NCI-H2227 treated with DMSO at 0.1 percent for 48 hours (cell line): ENCODE results near the gene ZNRD2.

Experiments used
- DNase-seq: peaks from one replicate; lab custom pipeline; 2025; lab: John Stamatoyannopoulos, UW

ZNRD2 gene

DNA sequence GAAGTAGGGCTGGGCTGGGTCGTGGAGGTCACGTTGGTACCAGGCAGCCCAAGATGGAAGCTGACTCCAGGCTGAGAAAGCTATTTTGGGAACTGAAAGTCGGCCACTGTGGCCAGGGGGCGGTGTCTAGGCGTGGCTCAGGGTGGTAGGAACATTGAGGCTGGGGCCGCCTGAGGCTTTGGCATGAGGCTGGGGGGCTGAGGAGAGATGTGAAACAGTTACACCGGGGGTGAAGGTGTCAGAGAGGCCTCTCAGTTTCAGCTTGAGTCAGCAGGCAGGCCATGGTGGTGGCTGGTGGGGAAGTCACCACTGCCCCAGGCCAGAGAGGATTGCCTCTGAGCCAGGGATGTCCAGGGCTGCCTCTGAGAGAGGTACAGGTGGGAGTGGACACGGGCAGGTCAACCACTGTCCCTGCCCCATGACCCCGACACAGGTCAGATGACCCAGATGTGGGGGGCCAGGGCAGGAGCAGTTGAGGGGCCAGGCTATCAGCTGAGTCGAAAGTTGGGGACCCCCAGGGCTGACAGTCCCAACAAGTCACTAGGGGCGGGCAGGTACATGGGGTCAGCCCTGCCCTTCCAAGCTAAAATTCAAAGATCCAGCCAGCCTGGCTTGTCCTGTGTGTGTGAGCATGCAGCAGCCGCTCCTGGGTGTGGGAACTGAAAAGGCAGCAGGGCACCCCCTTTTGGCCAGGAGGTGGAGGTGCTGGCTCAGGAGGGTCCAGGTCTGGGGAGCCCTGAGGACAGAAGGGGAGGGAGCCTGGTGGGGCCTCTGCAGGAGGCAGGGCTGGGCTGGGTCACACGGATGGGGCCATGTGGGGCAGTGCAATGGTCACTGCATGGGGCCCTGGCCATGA, 18.1 kb downstream of the ZNRD2 start:
- DNase-seq, result no peak

DNA sequence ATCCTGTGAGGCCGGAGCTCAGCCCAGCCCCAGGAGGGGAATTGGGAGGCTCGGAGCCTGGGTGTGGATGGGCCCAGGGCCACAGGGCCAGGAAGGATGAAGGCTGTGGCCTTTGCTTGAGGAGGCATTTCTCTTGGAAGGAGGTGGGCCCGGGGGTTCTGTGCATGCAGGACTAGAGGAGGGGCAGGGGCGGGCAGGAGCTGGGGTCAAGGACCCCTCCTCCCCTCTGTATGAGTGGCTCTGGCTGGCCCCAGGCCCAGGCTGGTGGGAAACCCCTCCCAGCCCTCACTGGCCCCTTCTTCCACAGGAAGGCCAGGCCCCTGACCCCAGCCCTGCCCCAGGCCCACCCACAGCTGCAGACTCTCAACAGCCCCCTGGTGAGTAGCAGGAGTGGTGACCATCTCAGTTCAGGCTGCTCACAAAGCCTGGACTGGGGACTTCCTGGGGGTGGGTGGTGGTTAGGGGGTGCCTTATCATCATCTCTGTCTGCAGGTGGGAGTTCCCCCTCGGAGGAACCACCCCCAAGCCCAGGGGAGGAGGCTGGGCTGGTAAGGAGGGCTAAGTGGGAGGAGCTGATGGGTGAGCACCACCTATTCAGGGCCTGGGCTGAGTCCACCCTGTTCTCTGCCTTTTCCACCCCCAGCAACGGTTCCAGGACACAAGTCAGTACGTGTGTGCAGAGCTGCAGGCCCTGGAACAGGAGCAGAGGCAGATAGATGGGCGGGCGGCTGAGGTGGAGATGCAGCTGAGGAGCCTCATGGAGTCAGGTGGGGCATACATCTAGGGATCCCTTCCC, 19.4 kb downstream of the ZNRD2 start:
- no peak for DNase-seq

DNA sequence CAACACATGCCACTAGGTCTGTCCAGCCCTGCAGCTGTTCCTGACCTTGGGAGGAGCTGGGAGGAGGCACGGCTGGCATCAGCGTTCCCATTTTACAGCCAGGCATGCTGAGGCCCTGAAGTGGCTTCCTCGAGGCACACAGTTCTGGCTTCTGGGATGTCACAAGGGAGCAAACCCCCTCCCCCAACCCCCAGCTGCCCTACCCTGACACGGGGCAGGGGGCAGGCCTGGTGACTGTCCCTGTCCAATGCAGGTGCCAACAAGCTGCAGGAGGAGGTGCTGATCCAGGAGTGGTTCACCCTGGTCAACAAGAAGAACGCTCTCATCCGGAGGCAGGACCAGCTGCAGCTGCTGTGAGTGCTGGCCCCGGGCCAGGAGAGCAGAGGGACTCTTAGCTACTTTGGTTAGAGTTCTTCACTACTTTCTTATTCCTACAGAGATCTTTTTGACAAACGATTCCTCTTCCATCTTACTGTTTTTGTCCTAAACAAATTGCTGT, 20.0 kb downstream of the ZNRD2 start:
- DNase-seq, result no peak

DNA sequence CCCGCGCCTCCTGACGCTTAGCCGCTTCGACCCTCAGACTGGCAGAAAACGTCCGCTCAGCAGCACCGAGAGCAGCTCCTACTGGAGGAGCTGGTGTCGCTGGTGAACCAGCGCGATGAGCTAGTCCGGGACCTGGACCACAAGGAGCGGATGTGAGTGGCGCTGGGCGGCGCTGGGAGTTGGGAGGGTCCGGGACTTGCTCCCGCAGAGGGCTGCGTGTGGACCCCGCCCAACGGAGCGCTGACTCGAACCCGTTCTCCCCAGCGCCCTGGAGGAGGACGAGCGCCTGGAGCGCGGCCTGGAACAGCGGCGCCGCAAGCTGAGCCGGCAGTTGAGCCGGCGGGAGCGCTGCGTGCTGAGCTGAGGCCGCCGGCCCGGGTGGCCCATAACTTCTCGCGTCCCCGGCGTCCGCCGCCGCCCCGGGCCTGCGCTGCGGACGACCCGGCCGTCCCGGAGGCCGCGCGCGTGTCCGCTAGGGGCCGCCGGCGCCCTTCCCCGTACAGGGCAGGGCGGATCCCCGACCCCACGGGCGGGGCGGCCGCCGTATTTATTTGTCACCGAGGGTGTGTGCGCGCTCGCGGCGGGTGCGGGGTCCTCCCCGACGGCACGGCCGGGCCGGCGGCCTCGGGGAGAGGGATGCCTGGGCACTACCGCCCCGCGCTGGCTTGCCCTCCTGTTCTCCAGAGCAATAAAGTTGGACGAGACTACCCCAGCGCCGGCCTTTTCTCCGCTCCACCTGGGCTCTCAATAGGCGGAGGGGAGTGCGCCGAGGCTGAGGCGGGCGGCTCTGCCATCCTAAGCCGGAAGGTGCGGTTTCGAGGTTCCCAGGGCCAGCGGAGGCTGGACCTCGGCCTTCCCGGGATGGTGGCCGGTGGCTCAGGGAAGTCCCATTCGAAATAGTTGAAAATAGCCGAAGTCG, 21.9 kb downstream of the ZNRD2 start:
- no peak for DNase-seq

DNA sequence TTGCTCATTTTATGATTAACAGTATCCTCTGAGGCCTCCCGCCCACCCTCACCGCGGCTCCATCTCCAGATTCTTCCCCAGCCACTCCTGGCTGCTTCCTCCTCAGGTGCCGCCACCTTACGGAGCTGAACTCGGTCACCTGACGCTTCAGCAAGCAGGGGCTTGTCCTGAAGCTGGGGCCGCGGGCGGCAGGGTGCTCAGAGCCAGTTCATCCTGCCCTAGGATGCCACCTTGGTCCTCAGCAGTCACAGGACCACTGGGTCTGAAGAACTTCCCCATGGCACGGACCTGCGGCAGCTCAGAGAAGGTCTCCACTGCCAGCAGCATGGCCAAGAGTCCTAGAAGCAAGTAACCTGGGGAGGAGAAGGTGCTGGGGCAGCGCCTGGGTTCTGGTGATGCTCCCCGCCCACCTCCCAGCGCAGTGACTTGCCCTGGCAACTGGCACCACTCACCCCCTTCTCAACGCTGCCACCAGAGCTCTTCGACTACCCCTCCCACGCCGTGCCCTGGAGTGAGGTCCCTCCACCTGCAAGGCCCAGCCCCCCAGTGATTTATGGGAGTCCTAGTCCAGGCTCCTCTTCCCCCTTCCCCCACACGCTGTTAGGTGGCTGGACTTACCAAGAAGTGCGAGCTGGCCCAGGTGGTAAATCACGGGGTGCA, 22.7 kb downstream of the ZNRD2 start:
- DNase-seq, result no peak

DNA sequence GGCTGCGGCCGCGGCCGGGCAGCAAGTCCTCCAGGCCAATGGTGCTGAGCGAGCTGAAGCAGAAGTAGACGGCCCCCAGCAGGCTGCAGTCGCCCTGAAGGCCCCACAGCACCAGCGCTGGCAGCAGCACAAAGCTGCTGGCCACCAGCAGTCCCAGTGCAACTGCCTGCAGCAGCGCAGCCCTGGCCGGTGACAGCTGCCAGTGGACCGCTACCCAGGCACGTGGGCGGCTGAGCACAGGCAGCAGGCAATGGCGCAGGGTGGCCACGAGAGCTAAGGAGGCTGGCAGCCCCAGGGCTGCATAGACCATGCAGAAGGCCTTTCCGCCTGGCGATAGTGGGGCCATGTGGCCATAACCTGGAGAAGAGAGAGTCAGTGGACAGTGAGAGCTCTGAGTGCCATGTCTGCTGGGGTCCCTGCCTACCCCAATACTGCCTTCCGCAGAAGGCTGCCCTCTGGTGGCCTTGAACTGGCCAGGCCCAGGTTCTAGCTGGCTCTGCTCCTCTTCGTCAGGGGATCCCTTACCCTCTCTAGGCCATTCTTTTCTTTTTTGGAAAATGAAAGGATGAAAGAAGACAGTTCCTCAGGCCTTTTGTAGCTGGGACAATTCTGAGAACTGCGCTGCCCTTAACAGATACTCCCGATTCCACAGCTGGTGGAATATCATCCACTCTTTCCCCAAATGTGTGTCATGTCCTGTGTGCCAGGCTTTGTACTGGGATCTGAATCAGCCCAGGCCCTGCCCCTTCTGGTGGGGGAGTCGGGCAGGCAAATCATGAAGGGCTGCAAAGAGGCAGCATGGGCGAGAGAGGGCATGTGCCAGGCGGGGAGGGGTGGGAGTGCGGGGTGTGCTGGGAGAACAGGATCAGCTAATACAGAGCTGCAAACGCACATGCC, 23.5 kb downstream of the ZNRD2 start:
- no peak for DNase-seq

DNA sequence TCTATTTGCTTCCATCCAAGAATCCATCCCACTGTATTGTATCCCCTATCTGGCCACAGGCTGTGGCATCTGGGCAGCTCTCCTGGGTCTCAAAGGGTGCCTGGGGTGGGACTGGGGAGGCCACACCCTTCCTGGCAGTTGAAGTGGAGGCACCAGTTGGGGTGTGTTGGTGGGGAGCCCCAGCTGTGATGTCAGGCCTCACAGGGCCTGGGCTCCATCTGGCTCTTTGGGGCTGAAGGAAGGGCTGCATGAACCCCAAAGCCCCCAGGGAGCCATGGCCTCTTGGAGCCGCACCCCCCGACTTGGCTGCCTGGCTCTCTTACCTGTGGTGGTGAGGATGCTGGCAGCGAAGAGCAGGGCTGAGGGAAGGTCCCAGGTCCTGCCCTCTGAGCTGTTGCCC, 24.9 kb downstream of the ZNRD2 start:
- DNase-seq, result no peak

DNA sequence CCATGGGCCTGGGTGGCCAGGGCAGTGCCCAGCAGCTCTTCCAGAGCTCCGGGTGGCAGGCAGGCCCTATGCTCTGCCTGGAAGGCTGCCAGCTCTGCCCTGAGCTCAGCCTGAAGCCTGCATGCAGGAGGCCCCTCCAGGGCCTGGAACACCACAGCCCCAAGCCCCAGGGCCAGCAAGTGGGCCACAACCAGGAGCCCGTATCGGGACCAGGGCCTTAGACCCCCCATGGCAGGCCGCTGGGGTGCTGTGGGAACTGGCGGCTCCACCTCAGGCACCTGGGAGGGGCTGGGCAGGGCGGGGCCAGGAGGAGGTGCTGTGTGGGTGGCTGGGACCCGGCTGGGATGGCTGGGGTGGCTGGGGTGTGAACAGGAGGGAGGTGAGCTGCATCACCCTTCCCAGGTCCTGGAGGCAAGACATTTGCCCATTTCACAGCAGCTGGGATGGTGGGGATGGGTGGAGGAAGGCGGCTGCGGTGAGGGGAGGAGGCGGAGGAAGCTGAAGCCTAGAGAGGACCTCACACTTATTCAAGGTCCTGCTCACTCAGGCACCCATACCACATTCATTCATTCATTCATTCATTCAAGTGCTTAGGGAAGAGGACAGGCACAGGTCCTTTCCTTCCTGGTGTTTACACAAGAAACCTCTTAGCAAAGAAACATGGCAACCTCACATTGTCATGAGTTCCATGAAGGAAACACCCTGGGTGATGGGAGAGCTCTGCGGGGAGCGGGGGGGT, 25.4 kb downstream of the ZNRD2 start, which contains the start of gene KCNK7:
TSS of gene KCNK7 (minus strand) at position 258 of the 739 bp plus-strand sequence. CDS start at position 230, 28 bp downstream.
- DNase-seq, result no peak

DNA sequence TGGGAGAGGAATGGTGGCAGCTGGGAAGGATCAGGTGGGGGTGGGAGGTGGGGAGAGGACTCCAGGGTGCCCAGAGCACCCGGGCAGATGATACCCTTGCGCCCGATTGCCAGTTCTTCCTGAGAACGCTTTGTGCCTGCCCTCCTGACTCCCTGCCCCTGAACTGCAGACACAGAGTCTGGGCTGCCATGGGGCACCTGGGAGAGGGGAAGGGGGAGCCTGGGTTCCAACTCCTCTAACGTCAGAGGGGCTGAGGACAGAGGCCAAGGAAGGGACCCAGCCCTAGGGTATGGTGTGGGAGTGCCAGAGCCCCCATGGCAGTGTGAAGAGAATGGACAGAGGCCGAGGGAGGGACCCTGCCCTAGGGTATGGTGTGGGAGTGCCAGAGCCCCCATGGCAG, 26.2 kb downstream of the ZNRD2 start:
- DNase-seq, result no peak

DNA sequence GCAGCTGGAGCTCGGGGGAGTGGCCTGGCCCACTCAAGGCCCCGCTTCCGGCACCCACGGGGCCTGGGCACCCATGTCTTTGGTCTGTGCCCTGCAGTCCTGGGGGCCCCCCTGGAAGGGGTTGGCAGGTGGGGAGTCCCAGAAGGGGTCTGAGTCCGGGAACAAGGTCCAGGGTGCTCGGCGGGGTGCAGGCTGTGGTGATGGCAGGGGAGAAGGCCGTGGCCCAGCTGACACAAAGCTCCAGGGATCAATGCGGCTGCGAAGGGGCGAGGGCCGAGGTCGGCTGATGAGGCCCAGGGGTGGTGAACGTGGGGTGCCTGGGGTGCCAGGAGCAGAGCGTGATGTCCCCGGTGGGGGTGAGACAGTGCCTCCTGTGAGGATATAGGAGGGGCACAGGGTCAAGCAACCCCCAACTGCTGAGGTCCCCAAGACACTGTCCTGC, 28.0 kb downstream of the ZNRD2 start:
- no peak for DNase-seq

DNA sequence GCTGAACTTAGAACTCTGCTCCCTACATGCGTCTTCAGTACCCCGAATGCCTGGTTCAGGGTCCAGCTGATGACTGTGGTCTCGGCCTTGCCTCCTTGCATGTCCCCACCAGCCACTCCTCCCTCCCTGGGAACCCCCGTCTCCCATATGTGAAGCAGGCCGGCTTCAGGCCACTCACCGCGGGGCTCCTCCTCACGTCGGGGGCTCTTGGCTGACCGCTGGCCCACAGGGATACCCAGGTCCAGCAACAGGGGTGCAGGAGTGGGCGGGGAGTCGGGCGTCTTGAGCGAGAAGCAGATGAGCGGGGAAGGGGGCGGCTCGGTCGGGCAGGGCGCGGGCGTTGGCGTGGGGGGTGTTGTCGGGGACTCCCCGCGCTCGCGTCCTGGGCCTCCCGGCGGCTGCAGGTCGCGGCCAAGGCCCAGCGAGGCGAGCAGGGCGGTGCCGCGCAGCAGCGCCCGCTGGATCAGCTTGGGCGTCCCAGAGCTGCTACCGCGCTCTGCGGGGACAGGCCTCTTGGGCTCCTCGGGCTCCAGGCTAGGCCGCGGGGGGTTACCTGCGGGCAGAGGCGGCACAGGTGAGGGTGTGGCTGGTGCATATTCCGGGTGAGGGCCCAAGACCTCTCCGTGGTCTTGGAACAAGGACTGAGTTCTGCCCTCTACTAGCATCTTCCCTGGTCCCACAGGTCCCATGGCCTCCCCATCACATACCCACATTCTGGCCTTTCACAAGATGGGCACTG, 29.1 kb downstream of the ZNRD2 start:
- no peak for DNase-seq

DNA sequence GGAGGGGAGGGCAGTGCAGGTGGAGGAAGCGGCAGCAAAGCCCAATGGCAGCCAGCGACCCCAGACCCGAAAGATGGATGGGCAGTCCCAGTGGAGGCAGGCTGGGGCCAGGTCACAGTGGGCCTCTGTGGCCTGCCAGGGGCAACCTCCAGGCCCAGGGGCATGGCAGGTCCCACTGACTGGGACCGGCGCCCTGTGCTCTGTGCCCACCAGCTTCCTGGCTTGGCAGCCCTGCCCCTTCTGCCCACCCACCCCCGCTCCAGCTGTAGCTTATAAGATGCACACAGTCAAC, 29.6 kb downstream of the ZNRD2 start:
- no peak for DNase-seq

DNA sequence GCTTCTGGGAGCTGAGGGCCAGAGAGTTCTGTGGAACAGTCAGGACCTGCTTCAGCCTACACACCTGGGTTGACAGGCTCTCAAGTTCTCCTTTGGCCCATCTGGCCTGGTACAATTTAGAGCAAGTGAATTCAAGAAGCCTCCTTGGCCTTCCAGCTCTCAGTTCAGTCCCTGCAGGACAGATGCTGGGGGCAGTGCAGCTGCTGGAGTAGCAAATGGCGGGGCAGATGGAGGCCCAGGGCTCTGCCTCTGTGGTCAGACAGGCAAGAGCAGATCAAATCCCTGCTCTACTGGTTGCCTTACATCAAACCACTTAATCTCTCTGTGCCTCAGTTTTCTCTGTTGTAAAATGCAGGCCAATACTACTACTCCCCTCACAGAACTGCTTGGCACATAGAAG, 34.0 kb downstream of the ZNRD2 start:
- no peak for DNase-seq

DNA sequence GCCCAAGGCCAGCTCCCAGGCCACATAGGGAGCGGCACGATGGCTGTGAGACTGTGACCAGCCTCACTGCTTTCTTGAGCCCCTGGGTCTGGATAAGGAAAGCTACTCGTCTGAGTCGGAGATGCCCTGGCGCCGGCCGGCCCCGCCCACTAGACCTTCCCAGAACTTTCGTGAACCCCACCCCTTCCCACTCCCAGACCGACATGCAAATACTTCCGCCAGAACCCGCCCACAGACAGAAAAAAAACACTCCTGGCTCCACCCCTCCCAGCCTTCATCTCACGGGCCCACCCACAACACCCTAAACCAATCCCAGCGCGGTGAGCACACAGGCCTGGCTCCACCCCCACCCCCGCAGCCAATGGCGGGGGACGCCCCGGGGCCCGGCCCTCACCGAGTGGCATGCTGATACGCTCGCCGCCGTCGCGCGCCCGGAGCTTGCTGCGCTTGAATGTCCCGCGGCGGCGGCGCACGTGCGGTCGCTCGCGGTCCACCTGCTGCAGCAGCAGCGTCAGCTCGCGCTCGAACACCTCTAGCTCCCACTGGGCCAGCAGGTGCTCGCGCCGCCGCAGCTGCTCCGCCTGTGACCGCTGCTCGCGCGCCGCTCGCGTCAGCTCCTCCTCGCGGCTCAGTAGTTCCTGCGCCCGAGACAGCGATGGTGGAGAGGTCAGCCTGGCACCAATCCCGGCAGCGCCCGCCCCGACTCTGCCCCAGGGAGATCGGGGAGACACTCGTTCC, 36.8 kb downstream of the ZNRD2 start:
- no peak for DNase-seq

DNA sequence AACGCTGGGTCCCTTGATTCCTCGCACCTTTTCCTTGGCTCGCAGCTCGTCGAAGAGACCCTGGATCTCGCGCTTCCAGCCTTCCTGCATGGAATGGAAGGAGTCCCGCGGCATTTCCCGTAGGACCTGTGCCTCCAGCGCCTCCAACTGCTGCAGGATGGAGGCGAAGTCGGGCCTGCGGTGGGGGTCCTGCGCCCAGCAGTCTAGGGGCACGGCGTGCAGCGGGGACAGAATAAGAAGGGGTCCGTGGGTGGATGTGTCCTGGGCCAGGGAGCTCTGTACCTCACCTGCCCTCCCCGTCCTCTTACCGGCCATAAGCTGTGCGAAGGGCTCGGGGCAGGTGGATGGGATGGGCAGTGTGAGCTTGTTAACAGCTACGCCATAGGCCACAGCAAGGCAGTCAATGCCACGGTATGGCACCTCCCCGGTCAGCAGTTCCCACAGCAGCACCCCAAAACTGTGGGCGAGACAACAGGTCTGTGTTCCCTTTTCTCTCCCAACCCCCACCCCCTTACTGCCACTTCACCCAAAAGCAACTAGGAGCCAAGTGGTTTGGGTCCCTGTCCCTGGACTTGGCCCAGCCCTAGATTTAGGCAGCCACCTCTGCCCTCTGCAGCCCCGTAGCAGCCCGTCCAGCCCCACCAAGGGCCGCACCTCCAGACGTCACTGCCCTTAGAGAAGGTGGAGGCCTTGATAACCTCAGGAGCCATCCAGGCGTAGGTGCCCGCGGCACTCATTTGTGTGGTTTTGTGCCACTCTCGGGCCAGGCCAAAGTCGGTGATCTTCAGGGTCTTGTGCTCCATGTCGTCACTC, 37.5 kb downstream of the ZNRD2 start:
- no peak for DNase-seq

DNA sequence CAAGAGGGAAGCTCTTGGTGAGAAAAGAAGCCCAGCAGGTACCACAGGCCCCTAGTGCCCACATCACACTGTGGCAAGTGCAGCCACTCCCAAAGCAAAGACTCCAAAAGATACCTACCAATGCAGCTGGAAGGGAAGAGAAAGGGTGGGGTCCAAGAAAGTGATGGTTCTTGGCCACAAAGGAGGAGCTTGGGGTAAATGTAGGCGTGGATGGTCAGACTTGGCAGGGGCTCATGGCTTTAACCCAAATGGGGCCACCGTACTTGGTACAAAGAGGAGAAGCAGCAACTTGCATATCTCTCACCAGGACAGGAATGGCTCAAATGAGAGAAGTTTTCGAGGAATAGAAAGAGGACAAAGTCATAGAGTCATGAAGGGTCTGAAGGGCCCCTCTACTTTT, 39.0 kb downstream of the ZNRD2 start:
- no peak for DNase-seq

DNA sequence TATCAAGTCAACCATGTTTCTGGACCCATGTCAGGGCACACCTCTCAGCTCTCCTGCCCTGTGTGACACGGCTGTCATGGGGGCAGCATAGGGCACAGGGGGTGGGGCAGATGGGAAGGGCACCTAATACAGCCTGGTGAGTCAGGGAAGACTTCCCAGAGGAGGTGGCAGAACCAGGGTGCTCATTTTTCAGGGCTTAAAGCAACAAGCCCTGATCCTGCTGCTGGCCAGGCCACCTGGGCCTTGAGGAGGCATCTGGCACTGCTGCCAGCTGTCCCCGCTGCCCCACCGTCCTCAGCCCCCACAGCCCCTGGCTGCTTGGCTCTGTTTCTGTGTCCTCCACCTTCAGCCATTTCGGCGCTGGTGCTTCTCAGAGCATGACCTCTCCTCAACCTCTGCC, 39.4 kb downstream of the ZNRD2 start:
- DNase-seq, result no peak

DNA sequence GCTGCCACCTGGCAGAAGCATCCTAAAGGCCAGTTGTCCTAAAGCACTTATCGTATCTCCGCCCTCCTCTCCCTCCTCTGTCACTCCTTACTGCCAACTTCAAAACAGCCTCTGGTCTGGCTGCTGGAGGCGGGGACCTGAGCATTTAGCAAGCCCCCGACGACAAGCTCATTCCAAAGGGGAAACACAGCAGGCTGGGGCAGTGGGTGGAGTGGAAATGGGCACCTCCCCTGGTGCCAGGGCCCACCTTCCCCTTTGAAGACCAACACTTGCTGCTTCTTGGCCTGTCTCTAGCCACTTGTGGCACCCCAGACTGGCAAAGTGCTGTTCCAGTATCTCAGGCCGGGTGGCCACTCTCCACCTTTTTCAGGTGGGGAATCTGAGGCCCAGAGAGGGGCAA, 40.1 kb downstream of the ZNRD2 start:
- DNase-seq, result no peak
